C1 segment of cervical spinal cord (tissue), 14 donors: Measurements from ENCODE around the gene YPEL5.

Source experiments
- DNase-seq, 14 donors: peaks; one replicate each; lab custom pipeline; 2025; lab: John Stamatoyannopoulos, UW

Gene YPEL5

DNA sequence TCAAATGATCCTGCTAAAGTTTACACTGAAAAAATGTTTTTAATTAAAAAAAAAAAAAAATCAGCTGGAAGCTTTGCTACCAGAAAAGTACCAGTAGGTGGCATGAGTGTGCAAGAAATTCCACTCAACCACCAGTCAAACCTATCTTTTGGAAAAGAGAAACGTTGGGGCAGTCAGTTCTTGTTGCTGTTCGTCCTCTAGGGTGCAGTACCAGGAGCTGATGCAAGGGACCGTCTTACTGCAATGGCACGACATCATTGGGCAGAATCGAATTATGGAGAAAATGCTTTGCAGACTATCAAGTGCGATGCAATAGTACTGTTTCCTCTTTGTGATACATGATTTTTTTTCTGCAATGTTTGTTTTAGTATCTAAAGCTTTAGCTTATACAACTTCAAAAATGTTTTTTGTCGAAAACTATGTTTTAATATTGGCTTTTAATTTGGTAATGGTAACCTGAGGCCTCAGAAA lies 18.3 kb downstream of the YPEL5 start:
- peak in 9 of 14 donors; percentile 10 to 52 (median 16) for DNase-seq

DNA sequence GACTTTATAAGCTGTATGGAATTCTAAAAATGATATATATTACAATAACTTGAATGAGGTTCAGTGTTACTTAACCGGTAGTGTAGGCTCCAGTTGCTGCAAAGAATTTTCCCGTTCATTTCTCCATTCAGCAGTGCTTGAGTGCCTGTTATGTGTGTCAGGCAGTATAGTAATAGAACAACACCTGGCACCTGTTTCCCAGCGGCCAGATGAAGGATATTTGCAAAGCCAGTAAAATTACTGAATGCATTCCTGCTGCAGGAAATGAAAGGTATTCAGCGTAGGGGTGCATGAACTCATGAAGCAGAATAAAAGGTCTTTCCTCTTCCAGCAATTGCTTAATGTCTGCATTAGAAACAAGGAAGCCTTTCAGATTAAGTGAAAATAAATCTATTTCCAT lies 18.8 kb downstream of the YPEL5 start:
- DNase-seq, result no peak

DNA sequence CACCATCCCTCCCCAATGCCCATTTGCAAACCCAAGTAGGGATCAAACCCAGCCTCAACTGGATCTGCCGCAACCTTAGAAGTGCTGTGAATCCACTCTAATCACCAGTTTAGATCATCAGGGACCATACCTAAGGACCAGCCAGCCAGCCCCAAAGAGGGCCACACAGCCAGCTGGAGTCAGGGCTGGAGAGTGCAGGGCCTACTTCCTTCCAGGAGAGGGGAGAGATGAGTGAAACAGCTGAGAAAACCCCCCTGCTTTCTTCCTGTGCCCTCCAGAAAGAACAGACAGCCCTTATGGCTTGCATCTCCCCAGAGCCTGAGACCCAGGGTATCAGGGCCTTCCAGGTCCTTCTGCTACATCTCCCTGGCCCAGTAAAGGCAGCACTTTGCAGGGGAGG lies 25.8 kb downstream of the YPEL5 start:
- no peak for DNase-seq

DNA sequence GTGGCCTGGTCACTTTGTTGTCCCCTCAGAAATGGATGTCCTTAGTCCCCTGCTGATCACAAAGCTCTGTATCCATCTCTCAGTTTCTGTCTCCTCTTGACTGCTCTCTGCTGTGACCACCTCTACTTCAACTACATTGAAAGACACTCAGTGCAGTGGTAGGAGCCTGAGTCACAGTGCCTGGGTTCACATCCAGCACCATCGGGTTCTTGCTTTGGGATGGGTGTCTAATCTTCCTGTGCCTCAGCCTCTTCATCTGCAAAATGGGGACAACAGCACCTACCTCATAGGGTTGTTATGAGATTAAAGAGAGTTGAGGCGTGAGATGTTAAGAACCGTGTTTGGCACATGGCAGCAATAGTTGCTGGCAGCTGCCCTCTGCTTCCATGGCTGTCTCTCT lies 30.6 kb downstream of the YPEL5 start:
- DNase-seq, result no peak

DNA sequence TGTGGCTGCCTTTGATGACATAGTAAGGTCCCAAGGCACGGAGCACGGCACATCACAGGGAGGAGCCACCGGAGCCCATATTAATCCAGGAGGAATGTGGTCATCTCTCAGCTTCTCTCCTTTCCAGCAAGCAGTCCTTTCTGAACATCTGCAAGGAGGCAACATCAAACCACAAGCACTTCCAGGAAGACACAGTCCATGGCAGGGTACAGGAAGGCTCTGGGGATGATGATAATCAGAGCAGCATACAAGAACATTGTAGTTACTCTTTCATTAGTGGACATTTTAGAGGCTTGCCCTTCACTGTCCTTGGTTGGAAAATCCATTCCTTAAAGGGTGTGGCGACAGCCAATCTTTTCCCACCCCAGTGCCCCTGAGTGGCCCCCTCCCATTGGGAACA lies 31.1 kb downstream of the YPEL5 start:
- no peak for DNase-seq

DNA sequence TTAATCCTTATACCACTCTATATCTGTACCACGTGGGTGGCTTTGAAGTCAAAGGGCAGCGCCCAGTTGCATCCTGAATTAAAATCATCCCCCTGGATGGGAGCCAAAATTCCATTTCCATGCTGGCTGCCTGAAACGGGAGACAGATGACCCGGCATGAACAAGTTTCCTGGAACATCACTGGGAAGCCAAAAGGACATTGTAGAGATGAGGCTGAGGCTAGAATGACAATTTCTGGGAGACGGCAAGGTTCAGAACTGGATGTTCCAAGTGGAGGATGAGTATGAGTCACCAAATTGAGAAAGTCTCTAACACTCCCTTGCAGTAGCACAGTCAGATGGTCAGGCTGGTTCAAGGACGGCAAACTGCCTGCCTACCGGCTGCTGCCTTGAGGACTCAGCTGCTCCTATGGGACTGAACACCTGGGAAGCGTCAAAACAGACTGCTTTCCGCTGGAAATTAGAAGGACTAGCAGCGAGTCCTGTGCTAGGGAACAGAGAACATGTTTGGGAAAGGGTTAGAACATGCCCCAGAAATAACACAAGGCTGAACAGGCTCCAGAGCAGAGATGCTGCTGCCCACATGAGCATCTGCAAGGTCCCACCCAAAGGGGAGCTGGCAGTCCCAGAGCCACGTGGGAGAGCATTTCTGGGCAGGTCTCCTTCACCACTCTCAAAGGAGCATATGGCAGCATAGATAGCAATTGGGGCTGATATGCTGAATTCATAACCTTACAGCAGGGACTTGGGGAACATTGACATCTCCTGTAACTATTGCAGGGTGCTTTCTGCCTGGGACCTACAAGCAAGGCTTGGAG lies 32.0 kb downstream of the YPEL5 start:
- DNase-seq, result peak in 3 of 14 donors; percentile 25 to 61 (median 42)

DNA sequence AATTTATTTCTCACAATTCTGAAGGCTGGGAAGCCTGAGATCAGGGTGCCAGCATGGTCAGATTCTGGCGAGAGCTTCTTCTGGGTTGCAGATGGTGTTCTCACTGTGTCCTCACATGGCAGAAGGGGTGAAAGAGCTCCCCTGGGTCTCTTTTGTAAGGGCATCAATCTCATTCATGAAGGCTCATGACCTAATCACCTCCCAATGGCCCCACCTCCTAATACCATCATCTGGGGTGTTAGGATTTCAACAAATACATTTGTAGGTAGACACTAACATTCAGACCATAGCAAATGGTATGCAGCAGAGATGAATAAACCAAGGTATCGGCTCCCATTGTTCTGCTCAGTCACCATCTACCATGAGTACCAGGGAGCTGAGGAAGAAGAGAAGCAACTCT lies 32.7 kb downstream of the YPEL5 start:
- no peak for DNase-seq

DNA sequence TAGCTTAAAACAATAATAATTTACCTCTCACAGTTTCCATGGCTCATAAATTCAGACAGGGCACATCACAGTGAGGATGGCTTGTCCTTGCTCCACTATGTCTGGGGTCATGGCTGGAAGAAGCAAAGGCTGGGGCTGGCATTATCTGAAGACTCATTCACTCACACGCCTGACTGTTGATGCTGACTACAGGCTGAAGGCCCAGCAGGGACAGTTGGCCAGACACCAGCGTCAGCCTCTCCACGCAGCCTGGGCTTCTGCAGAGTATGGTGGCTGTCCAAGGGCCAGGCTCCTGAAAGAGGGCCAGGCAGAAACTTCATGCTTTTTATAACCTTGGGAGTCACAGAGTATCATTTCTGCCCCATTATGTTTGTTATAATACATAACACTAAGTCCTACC lies 33.4 kb downstream of the YPEL5 start:
- DNase-seq, result peak in 1 of 14 donors; percentile 15

DNA sequence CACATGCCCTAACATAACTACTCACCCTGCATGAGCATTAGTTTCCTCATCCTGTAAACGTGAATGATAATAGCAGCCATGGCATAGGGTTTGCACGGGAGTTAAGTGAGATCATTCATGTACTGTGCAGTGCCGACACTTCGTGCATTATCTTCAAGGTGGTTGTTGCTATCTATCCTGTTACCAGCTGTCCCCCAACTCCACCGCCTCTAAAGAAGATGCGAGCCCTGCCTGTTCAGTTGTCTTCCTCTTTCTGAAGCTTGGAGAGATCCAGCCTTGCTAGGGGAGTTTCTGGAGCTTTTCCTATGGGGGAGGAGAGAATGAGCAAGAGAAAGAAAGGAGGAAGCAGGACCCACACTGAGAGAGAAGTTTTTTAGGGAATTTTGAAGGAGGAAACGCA lies 34.4 kb downstream of the YPEL5 start:
- no peak for DNase-seq

DNA sequence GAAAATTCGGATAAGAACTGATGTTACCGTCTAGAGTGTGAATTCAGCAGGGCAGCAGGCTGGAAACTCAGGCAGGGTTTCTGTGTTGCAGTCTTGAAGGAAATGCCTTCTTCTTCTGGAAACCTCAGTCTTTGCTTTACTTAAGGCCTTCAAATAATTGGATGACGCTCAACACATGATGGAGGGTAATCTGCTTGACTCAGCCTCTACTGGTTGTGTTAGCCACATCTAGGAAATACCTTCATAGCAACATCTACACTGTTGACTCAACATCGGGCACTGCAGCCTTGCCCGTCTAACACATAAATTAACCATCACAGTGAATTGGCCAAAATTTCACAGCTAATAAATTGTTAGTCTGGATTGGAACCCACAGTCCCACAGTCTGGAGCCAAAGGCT lies 37.2 kb downstream of the YPEL5 start:
- DNase-seq, result no peak

DNA sequence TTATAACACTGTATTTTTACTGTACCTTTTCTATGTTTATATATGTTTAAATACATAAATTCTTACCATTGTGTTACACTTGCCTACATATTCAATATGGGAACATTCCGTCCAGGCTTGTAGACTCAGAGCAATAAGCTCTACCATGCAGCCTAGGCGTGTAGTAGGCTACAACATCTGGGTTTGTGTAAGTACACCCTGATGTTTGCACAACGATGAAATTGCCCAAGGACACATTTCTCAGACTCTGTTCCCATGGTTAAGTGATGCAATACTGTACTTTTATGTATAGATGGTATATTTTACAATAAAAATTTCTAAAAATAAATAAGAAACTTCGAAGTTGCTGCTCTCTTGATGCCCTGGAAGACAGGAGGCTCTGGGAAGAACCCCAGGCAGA lies 38.4 kb downstream of the YPEL5 start:
- DNase-seq, result no peak

DNA sequence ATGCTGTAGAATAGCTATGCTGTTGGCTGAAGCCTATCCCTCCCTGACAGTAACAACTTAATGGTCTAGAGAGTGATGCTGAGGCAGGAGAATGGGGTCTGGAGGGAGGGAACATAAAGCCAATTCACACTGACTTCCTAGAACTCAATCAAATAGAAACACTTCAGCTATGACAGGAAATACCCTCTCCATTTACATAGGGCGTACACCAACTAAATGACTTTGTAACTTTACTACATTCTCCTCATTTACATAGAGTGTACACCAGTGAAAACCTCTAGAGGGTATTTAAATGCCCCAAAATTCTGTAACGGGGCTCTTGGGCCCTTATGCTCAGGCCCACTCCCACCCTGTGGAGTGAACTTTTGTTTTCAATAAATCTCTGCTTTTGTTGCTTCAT lies 41.5 kb downstream of the YPEL5 start:
- no peak for DNase-seq

DNA sequence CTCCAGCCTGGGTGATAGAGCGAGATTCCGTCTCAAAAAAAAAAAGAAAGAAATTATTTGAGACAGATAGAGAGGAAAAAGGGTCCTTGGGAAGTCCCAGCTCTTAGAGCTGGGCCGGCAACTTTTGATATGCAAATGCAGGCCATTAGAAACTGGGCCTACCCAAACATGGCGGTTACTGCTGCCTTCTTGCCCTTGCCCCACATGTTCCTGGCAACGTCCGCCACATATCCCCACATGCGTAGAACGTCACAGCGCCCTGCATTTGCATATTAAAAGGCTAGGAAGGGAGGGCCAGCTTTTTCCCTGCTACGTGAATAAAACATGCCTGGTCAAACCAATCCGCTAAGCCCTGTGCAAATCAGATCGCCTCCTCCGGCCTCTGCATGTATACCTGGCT lies 43.8 kb downstream of the YPEL5 start:
- no peak for DNase-seq

DNA sequence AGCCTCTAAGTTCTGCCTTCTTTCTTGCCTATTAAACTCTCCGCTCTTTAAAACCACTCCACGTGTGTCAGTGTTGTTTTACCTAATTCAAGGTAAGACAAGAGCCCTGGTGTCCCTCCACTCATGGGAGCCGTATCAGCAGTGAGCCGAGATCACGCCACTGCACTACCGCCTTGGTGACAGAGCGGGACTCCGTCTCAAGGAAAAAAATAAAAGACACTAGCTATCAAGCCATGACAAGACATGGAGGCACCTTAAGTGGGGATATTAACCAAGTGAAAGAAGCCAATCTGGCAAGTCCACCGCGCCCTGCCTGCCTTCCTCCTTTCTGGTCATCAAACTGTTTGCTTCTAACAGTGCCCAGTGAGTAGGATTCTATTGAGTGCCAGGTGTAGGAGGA lies 44.3 kb downstream of the YPEL5 start:
- DNase-seq, result no peak

DNA sequence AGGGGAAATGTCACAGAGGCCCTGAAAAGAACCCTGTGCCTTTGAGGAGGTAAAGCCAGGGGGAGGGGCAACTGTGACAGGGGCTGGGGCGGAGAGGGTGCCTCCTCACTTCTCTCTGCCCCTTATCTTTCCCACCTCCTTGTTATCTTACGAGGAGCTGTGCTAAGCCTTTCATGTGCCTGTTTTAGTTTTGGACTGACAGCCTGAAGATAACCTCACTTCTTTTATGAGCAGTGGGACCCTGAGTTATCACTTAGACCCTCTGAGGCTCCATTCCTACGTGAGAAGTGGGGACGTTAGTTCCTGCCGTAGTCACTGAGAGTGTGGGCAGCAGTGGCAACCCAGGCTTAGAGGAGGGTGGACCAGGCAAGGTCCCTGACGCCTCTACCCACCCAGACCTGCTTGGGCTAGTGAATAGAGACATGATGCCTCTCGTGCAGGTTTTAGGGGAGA lies 45.0 kb downstream of the YPEL5 start:
- no peak for DNase-seq

DNA sequence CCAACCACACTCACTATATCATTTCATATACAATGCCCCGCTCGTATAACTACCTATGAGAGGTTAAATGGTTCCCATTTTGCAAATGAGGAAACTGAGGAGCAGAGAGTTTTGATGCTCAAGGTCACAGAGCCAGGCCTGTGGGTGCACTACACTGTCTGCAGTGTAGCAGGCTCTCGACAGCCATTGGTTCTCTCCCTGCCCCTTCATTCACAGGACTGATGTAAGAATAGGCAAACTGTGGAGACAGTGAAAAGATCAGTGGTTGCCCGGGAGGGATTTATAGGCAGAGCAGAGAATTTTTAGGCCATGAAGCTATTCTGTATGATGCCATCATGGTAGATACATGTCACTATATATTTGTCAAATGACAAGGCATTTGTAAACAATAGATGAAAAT lies 45.5 kb downstream of the YPEL5 start:
- no peak for DNase-seq

DNA sequence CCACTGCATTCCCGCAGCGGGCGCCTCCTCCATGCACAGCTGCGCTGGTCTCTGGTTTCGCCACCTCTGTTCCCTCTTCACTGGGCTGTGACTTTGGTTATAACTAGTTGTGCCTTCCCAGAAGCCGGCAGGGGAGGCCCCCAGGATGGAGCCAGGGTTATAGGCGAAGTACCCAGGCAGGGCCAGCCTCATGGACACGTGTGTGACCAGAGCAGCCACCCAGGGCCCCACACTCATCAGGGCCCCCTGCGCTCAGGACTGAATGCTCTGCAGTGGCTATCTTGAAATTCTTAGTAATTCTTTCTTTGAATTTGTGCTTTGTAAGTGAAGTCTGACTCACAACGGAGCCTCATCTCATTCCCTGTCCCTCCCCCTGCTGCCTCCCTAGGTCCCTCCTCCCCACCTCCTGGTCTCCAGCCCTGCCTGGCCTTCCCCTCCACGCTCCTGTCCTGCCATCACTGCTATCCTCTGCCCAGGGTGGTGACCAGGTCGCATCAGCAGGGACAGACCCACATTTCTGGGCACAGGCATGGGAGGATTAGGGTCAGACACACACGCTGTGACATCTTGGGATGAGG lies 46.4 kb downstream of the YPEL5 start:
- no peak for DNase-seq

DNA sequence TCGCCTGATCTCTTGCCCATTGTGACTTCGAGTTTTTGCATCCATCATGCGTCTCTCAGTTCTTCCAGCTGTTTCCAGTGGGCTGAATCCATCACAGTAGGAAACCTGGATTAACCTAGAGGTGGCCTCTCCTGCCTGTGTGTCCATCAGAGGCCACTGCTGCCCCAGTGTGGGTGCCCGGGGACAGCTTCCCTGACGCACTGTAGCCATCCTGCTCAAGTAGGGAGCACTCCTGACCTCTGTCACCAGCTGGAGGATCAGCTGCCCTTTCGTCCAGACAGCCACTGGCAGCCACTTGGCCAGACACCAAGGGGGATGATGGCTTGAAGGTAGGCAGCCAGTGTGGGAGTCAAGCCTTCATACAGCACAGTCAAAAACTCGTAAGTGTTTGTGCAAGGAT lies 47.6 kb downstream of the YPEL5 start:
- DNase-seq, result no peak

DNA sequence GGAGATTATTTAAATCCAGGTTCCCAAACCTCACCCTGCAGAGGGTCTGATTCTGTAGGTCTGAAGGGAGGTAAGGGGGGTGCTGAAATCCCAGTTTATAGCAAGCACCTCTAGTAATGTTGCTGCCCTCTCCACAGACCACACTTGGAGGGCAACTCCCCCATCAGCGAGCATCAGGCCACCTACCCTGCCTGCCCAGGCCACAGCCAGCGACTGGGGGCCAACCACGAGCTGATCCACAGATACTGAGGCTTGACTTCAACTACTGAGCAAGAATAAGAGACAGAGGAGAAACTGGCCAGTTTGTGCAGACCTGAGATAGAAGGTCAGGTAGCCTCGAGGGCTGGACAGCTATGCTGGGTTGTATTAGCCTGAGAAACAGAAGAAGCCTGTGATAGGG lies 48.2 kb downstream of the YPEL5 start:
- DNase-seq, result no peak

DNA sequence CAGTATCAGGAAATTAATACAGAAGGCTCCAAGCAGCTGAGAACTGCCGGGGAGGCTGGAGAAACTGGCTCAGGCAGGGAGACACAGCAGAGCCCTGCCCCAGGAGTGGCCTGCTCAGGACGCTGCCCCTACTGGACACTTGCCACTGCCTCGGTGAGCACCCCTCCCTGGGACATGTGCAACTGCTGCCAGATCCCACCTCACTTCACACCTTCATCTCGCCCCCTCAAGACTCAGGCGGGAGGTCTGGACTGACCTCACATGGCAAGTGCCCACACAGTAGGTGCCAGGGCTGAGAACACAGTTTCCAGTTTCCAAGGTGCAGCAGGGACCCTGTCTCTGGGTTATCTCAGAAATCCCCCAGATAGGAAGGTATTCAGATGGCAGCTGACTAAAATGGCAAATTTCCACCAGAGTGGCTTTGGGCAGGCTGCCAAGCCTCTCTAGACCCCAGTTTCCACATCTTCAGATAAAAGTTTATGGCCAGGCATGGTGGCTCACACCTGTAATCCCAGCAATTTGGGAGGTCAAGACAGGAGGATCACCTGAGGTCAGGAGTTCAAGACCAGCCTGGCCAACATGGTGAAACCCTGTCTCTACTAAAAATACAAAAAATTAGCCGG lies 50.9 kb downstream of the YPEL5 start:
- DNase-seq, result no peak

DNA sequence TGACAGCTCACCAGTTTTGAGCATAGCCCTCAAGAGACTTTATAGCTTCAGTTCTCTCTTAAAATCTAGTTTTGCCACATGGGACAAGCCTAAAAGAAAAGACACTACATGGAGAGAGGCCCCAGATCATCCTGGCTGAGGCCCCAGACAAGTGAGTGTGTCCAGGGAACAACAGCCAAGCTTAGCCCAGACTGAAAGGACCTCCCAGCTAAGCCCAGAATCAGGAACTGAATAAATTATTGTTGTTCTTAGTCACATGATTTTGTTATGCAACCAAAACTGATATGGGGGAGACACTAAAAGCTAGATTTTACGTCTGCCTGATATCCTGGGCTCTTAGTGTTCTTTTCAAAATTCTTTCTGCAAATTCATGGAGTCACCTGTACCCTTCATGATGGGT lies 55.2 kb downstream of the YPEL5 start:
- DNase-seq, result peak in 5 of 14 donors; percentile 5 to 44 (median 20)

DNA sequence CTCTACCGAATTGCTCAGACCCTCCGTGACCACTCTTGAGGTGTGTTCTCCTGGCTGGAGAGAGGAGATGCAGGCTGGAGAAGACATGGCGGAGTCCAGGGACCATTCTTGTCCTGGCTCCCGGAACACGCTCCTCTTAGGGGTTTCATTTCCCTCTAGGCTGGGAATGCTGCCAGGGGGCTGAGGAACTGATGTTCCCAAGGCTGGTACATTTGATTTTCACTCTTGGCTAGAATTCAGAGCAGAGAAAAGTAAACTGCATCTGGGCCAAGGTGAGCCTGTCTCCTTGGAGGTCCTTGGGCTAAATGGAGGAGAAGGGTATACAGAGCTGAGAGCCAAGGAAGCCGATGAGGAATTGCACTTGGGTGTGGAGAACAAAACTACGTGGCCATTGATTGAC lies 56.3 kb downstream of the YPEL5 start:
- peak in 1 of 14 donors; percentile 19 for DNase-seq

DNA sequence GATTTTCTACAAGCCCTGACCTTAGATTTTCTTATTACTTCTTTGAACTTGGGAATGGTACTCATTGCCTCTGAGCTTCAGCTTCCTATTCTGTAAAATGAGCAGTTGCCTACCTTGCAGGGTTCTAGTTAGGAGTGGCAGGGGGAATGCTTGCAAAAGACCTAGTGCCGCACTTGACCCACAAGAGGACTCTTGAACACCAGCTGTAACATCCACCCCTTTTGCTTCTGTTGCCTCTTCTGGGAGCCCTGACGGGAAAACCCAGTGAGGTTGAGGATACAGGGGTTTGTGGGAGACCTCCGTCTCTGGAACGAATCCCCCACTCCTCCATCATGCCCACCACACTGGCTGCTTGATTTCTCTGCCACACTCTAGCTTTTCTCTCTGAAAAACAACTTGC lies 57.5 kb downstream of the YPEL5 start:
- DNase-seq, result no peak
